Vagina (tissue), 2 donors: ENCODE data around the gene NEAT1. TPM values are rescaled to one million over a fixed set of nuclear protein-coding genes. Genes with fewer than 3 reads are reported as not detected.
A peak's percentile ranks its signal among the peaks of the same experiment; 100 is the strongest.

ENCODE experiments used
- DNase-seq, 2 donors: peaks; one replicate each; pipeline ENCODE4 v3.0.0-alpha.2; 2017; ENCODE audit errors: extremely low spot score in 2 of 2
- H3K27ac ChIP-seq: fragments of 200-600 bp; sonication (generic); one replicate; pipeline ENCODE4 v1.5.1; 2019
- H3K27me3 ChIP-seq: fragments of 200-600 bp; sonication (generic); one replicate; pipeline ENCODE4 v1.5.1; 2019
- H3K36me3 ChIP-seq, 2 donors: fragments of 200-600 bp; sonication (generic); one replicate each; pipeline ENCODE4 v1.5.1; 2017 to 2019
- H3K4me1 ChIP-seq: fragments of 200-600 bp; sonication (generic); one replicate; pipeline ENCODE4 v1.5.1; 2019
- H3K4me3 ChIP-seq, 2 donors: fragments of 200-600 bp; sonication (generic); 1 replicate in 1 of 2; 2 replicates in 1 of 2; pipeline ENCODE4 v1.5.1; 2016 to 2019
- H3K9me3 ChIP-seq: fragments of 200-600 bp; sonication (generic); one replicate; pipeline ENCODE4 v1.5.1; 2019
- POLR2A ChIP-seq, 2 donors: fragments of 450-650 bp; IDR thresholded peaks; one replicate each; pipeline ENCODE4 v1.6.1; 2017; ENCODE audit warnings: antibody characterized with exemption in 2 of 2, mild to moderate bottlenecking in 2 of 2, moderate library complexity in 2 of 2
- POLR2AphosphoS5 ChIP-seq, 2 donors: sonication (generic); formaldehyde crosslinking; IDR thresholded peaks; one replicate each; pipeline ENCODE4 v1.9.0; 2017; ENCODE audit warnings: antibody characterized with exemption in 2 of 2, mild to moderate bottlenecking in 2 of 2, low read depth in 1 of 2; ENCODE audit not compliant: insufficient read depth in 1 of 2
- intact Hi-C: fragments of 100-400 bp; cut with DNase I; formaldehyde crosslinking; loops from one replicate; pipeline ENCODE4 v1.15.1; 2023
- total RNA-seq: library from RNA; depleted of rRNA; stranded (reverse); fragments of >200 nt; gene quantifications from one replicate; pipeline ENCODE4 v1.2.3, GENCODE V29; 2016
- TF ChIP-seq, protein P1 (sequence below), 3 experiments: fragments of 450-650 bp in 2 of 3; fragments of 200-600 bp in 1 of 3; sonication (generic) in 1 of 3; IDR thresholded peaks; one replicate each; pipeline ENCODE4 v1.5.1; 2017 to 2019; ENCODE audit warnings: antibody characterized with exemption in 3 of 3, mild to moderate bottlenecking in 2 of 3, moderate library complexity in 2 of 3

Gene NEAT1
- total RNA-seq, 1 donor from 2014 or later, result 857 TPM

DNA sequence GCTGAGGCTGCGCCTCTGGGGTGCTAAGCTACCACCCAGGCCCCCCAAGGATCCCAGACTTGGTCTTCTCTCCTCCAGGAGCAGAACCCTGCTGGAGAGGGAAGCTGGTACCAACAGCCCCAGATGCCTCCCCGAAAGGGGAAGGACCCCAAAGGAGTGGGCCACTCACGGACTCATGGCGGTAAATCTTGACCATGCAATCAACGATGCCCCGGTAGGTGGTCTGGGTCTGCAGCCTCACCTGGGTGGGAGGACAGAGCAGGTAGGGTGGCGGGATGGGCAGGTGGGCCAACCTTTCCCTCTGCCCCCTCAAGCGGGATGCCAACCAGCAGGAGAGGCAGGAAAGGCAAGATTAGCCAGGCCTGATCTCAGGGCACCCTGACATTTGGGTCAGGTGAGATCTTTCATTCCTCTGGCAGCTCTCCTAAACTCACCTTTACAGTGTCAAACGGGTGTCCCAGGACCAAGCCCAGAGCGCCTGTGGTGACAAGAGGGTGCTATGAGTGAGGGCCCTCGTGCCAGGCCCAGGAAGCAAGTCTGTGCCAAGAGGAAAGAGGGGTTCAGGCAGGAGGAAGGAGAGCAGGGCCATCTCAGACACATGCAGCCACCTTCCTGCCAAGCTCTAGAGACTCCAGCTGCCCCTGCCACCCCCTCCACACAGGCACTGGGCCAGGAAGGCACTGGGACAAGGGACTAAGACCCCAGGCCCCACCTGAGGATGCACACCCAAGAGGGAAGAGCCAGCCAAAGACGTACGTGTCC is 42.7 kb upstream of the NEAT1 start:
- H3K9me3 ChIP-seq, result no peaks in the 10 kb centered on the region
- intact Hi-C loops, result loop anchor here (2.0 to 5.0 kb wide), 2 partner anchors 25 to 37 kb away; partner anchors contain the start of gene TIGD3
- H3K4me3 ChIP-seq, result no peak overlapping the region
- TF ChIP-seq POLR2AphosphoS5 (IDR thresholded peaks at IDR 0.05; ENCODE audit: insufficient read depth in 1 of 2, low read depth in 1 of 2) (no peak), POLR2A (IDR thresholded peaks at IDR 0.05) (no peak)
- TF ChIP-seq, protein P1, sequence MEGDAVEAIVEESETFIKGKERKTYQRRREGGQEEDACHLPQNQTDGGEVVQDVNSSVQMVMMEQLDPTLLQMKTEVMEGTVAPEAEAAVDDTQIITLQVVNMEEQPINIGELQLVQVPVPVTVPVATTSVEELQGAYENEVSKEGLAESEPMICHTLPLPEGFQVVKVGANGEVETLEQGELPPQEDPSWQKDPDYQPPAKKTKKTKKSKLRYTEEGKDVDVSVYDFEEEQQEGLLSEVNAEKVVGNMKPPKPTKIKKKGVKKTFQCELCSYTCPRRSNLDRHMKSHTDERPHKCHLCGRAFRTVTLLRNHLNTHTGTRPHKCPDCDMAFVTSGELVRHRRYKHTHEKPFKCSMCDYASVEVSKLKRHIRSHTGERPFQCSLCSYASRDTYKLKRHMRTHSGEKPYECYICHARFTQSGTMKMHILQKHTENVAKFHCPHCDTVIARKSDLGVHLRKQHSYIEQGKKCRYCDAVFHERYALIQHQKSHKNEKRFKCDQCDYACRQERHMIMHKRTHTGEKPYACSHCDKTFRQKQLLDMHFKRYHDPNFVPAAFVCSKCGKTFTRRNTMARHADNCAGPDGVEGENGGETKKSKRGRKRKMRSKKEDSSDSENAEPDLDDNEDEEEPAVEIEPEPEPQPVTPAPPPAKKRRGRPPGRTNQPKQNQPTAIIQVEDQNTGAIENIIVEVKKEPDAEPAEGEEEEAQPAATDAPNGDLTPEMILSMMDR (IDR thresholded peaks at IDR 0.05), result no peak
- H3K4me1 ChIP-seq, result peaks cover 47% of the 10 kb centered on the region
- H3K27ac ChIP-seq, result peak overlapping the region; percentile 98
- no peak for DNase-seq
- no peaks in the 10 kb centered on the region for H3K27me3 ChIP-seq
- H3K36me3 ChIP-seq, result no peaks in the 10 kb centered on the region

DNA sequence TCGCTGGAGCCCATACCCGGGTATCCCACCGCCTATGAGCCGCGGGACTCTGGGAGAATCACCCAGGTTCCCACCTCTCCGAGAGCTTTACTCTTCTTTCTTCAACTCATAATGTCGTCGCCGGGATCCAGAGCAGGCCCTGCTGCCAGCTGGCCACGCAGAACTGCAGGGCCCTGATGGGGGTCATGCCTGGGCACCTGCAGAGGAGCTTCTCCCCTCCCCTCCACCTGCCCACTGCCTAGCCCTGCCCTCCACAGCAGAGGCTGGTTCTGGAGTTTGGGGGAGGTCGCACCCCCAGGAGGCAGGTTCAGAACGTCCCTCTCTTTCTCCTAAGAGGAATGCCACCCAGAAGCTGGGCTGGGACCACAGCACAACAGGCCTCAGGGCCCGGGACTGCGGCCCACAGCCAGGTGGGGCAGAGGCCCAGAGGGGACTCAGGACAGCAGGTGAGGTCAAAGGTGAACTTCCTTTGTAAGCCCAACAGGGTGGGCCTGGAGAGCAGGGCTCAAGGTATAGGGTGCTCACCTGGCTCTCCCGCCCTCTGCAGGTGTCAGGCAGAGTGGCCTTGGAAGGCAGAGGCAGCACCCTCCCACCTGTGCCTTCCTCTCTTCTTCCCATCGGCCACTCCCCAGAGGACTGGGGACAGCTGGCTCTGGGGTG is 42.0 kb upstream of the NEAT1 start:
- peak overlapping the region; percentile 98 for H3K27ac ChIP-seq
- H3K4me1 ChIP-seq, result peaks cover 54% of the 10 kb centered on the region
- no peak for DNase-seq
- no peaks in the 10 kb centered on the region for H3K9me3 ChIP-seq
- no peaks in the 10 kb centered on the region for H3K36me3 ChIP-seq
- H3K4me3 ChIP-seq, result no peak overlapping the region
- intact Hi-C loops, result loop anchor here (5.0 kb wide), 1 partner anchor 37 kb away; no protein-coding TSS in a partner anchor
- no peak for TF ChIP-seq POLR2A (IDR thresholded peaks at IDR 0.05)
- TF ChIP-seq, protein P1 (IDR thresholded peaks at IDR 0.05), result no peak
- no peak for TF ChIP-seq POLR2AphosphoS5 (IDR thresholded peaks at IDR 0.05; ENCODE audit: insufficient read depth in 1 of 2, low read depth in 1 of 2)
- no peaks in the 10 kb centered on the region for H3K27me3 ChIP-seq

DNA sequence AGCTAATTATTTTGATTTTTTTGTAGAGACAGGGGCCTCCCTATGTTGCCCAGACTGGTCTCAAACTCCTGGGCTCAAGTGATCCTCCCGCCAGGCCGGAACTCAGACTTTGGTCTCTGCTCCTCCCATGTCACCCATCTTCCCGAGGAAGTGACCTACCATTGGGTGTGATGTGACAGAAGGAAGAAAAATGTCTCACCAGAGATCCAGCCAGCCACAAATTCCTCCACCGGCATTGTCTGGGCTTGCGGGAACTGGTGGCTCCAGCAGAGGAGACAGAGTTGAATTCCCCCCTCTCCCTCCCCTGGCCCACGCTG is 40.9 kb upstream of the NEAT1 start:
- no peak for DNase-seq
- no peaks in the 10 kb centered on the region for H3K9me3 ChIP-seq
- H3K36me3 ChIP-seq, result no peaks in the 10 kb centered on the region
- H3K27ac ChIP-seq, result peak overlapping the region; percentile 98
- H3K4me3 ChIP-seq, result peak overlapping the region; percentile 42 to 51
- peaks cover 61% of the 10 kb centered on the region for H3K4me1 ChIP-seq
- TF ChIP-seq, protein P1 (IDR thresholded peaks at IDR 0.05), result no peak
- TF ChIP-seq POLR2A (IDR thresholded peaks at IDR 0.05) (no peak), POLR2AphosphoS5 (IDR thresholded peaks at IDR 0.05; ENCODE audit: insufficient read depth in 1 of 2, low read depth in 1 of 2) (no peak)
- no peaks in the 10 kb centered on the region for H3K27me3 ChIP-seq
- intact Hi-C loops, result loop anchor here (1.0 to 5.0 kb wide), 2 partner anchors 36 to 129 kb away; no protein-coding TSS in a partner anchor

DNA sequence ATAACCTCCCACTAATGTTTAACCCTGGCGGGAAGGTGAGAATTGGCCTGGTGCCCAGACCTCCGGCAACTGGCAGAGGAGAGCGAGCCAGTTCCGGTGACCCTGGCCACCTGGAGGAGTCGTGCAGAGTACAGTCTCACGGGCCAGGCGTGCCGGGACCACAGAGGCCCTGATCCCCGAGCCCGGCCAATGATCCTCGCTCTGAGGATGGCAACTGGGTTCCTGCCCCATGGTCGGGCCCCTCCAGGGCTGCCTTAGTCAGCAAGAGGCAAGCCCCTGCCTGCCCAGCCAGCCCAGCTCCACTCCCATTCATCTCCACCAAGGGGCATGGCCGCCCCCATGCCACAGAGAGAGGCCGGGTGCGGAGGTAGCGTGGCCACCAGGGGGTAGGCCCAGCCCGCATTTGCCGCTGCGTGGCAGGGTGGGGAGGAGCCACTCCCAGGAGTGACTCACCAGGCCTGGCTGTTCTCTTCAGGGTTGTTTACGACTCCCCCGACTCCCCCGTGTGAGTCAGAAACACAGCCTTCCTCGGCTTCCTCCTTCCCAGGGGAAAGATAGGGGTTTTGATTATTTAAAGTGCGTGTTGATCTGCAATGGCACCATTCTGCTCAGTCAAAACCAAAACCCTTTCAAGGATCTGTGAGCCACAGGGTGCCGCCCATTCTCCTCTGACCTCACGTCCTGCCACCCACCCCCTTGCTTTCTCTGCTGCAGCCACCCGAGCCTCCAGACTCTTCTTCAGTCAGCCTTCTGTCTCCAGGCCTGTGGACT is 40.4 kb upstream of the NEAT1 start, which contains the start of gene SLC25A45:
Gene SLC25A45, minus strand, starts transcription at position 614 of the 771 bp plus-strand sequence. CDS start 695 bp downstream, outside the sequence.
- DNase-seq, result peak in 1 of 2 donors; percentile 99
- Histone ChIP-seq H3K36me3 (no peaks in the 10 kb centered on the region), H3K27ac (peak within 1 kb of the TSS; percentile 98), H3K4me1 (peaks cover 67% of the 10 kb centered on the region), H3K4me3 (peak within 1 kb of the TSS; percentile 42 to 51), H3K27me3 (no peaks in the 10 kb centered on the region), H3K9me3 (no peaks in the 10 kb centered on the region)
- TF ChIP-seq, protein P1 (IDR thresholded peaks at IDR 0.05), result peak; percentile 92 to 95 (median 92)
- peak; percentile 96 to 98 for TF ChIP-seq POLR2AphosphoS5 (IDR thresholded peaks at IDR 0.05; ENCODE audit: insufficient read depth in 1 of 2, low read depth in 1 of 2)
- peak in 1 of 2 donors; percentile 29 for TF ChIP-seq POLR2A (IDR thresholded peaks at IDR 0.05)
- intact Hi-C loops, result loop anchor here (1.0 to 5.0 kb wide), 2 partner anchors 35 to 128 kb away; no protein-coding TSS in a partner anchor
